OCI-LY7 (cell line): ENCODE results near the gene EFCAB10.
"Not testable (repeated sequence)": the region's sequence is repeated elsewhere in the genome, so short reads cannot be mapped to it uniquely, and the experiment has no call there.

ENCODE experiments used
- CTCF ChIP-seq: fragments of 200-600 bp; sonication (generic); conservative IDR thresholded peaks from 2 replicates; pipeline ENCODE4 v1.5.1; 2014; ENCODE audit warnings: mild to moderate bottlenecking, antibody characterized with exemption, low read length, moderate library complexity, mixed read lengths
- EZH2phosphoT487 ChIP-seq: fragments of 200-600 bp; sonication (generic); IDR thresholded peaks from 2 replicates; pipeline ENCODE4 v1.6.1; 2018; ENCODE audit warnings: low read depth, borderline replicate concordance, mild to moderate bottlenecking, mixed run types, antibody characterized with exemption, low read length, moderate library complexity, mixed read lengths

DNA sequence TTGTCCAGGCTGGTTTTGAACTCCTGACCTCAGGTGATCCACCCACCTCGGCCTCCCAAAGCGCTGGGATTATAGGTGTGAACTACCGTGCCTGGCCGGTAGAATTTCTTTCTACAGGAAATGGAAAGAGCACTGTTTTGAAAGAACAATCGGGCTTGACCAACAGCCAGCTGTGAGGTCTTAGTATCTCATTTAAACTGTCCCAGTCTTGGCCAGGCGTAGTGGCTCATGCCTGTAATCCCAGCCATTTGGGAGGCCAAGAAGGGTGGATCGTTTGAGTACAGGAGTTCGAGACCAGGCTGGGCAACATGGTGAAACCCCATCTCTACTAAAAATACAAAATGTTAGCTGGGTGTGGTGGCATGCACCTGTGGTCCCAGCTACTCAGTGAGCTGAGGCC lies 17.8 kb upstream of the EFCAB10 start:
- TF ChIP-seq CTCF, EZH2phosphoT487: not testable (repeated sequence)
